IPS-NIHi7 (cell line): ENCODE data around the gene HIP1.
"Not testable (repeated sequence)": the region's sequence is repeated elsewhere in the genome, so short reads cannot be mapped to it uniquely, and the experiment has no call there.

Experiments
- DNase-seq: peaks from one replicate; pipeline ENCODE4 v3.0.0; 2012; ENCODE audit warnings: mixed read lengths; ENCODE audit errors: extremely low spot score

The HIP1 gene

DNA sequence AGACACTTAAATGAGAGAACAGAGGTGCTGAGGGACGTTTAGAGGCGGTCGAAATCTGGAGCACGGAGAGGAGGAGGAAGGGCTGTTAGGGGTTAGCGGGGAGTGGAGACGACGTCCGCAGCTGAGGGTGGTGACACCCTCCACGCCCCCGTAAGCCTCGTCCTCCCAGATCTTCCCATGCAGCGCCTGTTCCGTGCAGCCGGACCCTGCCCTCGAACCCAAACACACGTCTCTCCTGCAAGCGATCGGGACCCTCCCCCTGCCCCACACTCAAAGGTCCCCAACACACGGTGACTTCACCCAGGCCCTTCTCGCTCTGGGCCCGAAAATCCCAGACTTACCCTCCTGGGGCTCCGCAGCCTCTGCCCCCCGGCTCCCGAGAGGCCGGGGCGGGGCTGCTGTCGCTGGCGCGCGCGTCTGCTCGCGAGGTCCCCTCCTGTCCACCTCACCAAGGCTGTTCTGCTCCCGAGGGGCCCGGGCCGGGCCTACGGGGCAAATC, 211.5 kb downstream of the HIP1 start:
- DNase-seq = not testable (repeated sequence)

DNA sequence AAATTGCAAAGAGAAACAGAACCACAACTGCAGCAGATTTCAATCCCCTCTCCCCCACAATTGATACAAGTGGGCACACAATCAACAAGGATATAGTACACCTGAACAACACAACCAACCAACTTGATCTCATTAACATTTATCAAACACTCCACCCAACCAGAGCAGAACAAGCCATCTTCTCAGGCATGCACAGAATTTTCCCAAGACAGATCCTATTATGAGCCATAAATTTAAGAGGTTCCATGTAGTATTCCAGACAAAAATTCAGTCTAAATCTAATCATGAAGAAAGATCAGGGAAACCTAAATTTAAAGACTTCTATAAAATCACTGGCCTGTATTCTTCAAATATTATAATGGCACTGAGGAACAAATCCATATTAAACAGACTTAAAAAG, 217.0 kb downstream of the HIP1 start:
- not testable (repeated sequence) for DNase-seq

DNA sequence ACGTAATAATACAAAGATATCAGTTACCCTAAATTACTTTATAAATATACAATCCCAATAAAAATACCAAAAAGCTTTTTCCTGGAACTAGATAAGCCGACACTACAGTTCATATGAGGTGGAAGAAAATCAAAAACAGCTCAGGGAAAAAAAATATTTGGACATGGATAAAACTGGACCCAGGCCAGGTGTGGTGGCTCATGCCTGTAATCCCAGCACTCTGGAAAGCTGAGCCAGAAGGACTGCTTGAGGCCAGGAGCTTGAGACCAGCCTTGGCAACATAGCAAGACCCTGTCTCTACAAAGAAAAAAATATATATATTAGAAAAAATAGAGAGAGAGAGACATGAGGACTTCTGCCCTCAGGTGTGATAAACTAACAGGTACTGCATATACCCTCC, 219.9 kb downstream of the HIP1 start:
- not testable (repeated sequence) for DNase-seq

DNA sequence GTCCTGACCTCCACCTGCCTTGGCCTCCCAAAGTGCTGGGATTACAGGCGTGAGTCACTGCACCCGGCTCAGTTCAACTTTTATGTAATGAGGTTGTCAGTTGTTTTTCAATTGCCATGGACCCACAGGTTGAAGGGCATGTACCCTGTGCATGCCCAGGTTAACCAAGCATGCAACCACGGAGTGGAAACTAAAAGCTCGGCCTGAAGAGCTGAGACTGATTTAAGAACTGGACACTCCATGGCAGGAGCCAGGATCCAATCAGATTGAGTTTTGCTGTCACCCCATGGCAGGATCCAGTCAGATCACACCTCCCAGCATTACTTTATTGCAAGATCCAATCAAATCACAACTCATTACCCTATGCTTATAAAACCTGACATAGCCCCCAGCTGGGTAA, 229.7 kb downstream of the HIP1 start:
- DNase-seq = not testable (repeated sequence)

DNA sequence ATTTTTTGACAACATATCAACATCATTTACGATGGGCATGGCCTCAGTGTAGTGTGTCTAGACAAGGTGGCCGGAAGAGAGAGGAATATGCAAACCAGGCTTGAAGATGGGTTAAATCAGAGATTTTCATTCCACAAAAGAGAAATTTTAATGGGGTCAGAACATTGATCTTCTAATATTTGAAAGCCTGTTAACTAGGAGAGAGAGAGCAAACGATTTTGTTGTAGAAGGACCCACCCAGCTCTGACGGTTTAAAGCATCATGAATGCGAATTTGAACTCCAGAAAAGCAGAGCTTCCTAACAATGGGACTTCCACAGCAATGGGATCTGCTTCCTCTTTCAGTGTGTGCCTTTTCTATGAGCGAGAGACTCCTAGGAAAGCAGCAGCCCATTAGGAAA, 246.7 kb downstream of the HIP1 start, which contains the start of gene SPDYE5:
SPDYE5 (plus strand) TSS at position 301 of the 400 bp plus-strand sequence. CDS start 1,728 bp downstream, outside the sequence.
- DNase-seq = not testable (repeated sequence)

DNA sequence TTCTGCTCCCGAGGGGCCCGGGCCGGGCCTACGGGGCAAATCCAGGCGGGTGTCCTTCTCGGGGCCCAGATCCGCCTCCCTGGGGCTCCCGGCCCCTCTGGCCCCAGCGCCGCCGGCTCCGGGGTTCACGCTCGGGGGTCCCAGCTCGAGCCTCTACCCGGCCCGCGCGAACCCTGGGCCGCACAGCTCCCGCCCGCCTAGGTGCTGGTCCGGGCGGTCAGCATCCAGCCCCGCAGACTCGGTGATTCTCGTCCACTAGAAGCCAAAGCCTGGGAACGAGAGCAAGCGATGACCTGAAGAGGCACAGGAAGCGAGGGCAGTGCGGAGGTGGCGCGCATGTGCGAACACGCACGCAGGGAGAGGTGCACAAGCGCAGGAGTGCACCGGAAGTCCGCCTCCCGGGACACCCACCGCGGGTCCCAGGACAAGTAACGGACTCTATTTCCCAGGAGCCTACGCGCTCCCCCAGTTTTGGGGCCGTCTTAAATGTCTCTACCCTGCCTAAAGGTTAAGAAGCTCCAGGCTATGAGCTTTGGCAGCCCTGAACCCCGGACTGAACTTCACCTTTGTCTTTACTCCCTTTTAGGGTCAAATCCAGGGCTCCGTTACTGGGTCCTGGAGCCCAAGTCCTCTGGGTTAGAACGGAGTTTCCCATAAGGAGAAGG, 252.6 kb downstream of the HIP1 start, which contains the start of gene POM121C:
POM121C (minus strand) TSS at position 321 of the 665 bp plus-strand sequence. CDS start 44,803 bp downstream, outside the sequence.
- peak; percentile 91 for DNase-seq

DNA sequence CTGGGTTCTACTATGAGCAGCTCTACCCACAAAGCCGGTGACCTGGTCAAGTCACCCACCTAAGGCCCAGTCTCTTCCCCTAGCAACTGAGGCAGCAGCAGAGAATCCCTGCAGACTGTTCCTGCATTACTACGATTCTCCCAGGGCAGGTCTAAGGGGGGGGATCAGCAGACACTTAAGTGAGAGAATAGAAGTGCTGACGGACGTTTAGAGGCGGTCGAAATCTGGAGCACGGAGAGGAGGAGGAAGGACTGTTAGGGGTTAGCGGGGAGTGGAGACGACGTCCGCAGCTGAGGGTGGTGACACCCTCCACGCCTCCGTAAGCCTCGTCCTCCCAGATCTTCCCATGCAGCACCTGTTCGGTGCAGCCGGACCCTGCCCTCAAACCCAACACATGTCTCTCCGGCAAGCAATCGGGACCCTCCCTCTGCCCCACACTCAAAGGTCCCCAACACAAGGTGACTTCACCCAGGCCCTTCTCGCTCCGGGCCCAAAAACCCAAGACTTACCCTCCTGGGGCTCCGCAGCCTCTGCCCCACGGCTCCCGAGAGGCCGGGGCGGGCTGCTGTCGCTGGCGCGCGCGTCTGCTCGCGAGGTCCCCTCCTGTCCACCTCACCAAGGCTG, 253.3 kb downstream of the HIP1 start:
- not testable (repeated sequence) for DNase-seq
